Measurements from ENCODE around the gene UNKL.
A peak's percentile ranks its signal among the peaks of the same experiment; 100 is the strongest.

The UNKL gene

DNA sequence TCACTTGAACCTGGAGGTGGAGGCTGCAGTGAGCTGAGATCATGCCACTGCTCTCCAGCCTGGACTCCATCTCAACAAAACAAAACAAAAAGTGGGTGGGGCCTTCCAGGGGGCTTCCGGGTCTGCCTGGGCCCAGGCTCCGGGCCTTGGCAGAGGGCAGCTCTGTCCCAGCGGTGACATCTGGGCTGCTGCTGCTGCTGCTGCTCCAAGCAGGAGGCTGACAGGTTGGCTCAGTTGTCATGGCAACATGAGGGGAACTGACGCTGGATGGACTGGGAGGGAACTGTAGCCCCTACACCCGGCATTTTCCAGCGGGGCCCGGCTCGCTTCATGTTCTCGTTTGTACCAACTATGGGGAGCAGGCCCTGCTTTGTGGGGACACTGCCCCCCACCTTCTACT lies 77.0 kb downstream of the UNKL start:
- H3K36me3 Mint-ChIP-seq (ENCODE audit: low read depth), result no peaks in the 10 kb centered on the region
- H3K4me3 Mint-ChIP-seq, result no peak overlapping the region
- no peaks in the 10 kb centered on the region for H3K4me1 Mint-ChIP-seq

DNA sequence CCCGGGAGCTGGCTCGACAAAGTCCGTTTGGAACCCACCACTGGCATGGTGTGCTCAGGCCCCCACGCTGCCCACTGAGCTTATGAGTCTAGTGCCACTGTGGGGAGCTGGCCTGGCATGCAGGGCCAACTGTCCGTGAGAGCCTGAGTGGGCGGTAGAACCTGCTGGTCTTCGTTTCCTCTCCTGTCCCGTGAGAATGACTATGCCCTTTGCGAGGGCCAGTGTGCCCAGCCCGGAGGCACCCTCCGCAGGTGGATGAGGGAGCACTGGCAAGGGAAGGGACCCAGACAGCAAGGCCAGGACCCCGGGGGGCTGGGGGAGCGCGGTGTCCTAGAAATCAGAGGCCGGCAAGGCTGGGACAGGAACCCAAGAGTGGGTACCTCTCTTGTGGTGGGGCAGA lies 77.9 kb downstream of the UNKL start:
- no peaks in the 10 kb centered on the region for H3K4me1 Mint-ChIP-seq
- H3K27me3 Mint-ChIP-seq (ENCODE audit: low read depth), result peaks cover 51% of the 10 kb centered on the region
- no peak overlapping the region for H3K4me3 Mint-ChIP-seq
- no peak overlapping the region for H3K27ac Mint-ChIP-seq
- no peaks in the 10 kb centered on the region for H3K36me3 Mint-ChIP-seq (ENCODE audit: low read depth)
- TF ChIP-seq, protein P1, sequence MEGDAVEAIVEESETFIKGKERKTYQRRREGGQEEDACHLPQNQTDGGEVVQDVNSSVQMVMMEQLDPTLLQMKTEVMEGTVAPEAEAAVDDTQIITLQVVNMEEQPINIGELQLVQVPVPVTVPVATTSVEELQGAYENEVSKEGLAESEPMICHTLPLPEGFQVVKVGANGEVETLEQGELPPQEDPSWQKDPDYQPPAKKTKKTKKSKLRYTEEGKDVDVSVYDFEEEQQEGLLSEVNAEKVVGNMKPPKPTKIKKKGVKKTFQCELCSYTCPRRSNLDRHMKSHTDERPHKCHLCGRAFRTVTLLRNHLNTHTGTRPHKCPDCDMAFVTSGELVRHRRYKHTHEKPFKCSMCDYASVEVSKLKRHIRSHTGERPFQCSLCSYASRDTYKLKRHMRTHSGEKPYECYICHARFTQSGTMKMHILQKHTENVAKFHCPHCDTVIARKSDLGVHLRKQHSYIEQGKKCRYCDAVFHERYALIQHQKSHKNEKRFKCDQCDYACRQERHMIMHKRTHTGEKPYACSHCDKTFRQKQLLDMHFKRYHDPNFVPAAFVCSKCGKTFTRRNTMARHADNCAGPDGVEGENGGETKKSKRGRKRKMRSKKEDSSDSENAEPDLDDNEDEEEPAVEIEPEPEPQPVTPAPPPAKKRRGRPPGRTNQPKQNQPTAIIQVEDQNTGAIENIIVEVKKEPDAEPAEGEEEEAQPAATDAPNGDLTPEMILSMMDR (IDR thresholded peaks at IDR 0.05; ENCODE audit: unreplicated experiment in 3 of 3), result no peak
- H3K9me3 Mint-ChIP-seq, result no peaks in the 10 kb centered on the region

More for the DNA sequence above, 77.0 kb downstream of the UNKL start:
- H3K9me3 Mint-ChIP-seq, result no peaks in the 10 kb centered on the region
- TF ChIP-seq, protein P1 (IDR thresholded peaks at IDR 0.05; ENCODE audit: unreplicated experiment in 3 of 3), result no peak
- H3K27ac Mint-ChIP-seq, result no peak overlapping the region
- peaks cover 42% of the 10 kb centered on the region for H3K27me3 Mint-ChIP-seq (ENCODE audit: low read depth)

DNA sequence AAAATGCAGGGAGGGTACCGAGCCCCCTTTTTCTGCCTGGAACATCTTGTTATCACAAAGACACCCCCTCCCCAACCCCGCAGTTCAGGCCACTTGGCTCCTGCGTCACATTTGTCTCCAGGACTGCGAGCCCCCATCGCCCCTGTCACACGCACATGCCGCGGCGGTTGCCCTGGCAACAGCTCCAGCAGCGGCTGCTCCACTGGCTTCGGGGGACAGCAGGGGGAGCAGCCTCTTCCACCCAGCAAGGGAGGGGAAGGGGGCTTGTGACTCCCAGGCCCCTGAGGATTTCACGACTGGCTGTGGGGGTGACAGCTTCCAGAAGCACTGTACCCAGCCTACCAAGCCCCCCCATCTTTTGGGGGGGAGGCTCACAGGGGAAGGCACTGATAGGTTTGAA lies 78.5 kb downstream of the UNKL start:
- Mint-ChIP-seq H3K36me3 (ENCODE audit: low read depth) (no peaks in the 10 kb centered on the region), H3K4me1 (no peaks in the 10 kb centered on the region), H3K4me3 (no peak overlapping the region), H3K9me3 (no peaks in the 10 kb centered on the region), H3K27ac (no peak overlapping the region), H3K27me3 (ENCODE audit: low read depth) (peaks cover 57% of the 10 kb centered on the region)
- TF ChIP-seq, protein P1 (IDR thresholded peaks at IDR 0.05; ENCODE audit: unreplicated experiment in 3 of 3), result no peak

DNA sequence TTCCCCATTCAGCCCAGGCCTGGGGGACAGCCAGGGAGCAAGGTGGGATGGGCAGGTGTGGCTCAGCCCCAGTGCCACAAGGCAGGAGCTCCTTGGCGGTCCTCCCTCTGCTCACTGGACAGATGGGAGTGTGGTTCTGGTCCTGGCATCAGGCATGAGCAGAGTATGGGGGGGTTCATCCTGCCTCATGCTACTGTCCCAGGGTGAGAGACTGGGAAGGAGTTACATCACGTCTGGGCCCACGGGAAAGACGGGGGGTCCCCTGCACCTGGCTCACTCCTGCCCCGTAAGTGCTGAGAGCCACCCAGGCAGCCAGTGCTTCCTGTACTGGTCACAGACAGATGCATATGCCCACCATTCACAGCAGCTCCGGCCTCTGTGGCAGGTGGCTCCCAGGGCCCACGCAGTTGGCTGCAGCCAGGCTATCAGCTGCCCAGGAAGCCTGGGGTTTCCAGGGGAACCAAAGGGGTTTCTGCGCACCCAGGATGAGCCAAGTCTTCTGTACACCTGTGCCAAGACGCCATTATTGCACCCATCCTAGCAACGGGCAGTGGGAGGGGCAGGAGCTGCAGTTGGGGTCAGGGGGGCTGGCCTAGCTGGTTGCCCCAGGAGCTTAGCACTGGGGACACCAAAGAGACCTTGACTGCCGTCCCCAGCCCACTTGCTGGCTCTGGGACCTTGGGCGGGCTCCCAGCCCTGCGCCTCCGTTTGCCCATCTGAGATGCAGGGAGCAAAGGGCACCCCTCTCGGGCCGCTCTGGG lies 79.1 kb downstream of the UNKL start:
- no peaks in the 10 kb centered on the region for H3K9me3 Mint-ChIP-seq
- H3K27me3 Mint-ChIP-seq (ENCODE audit: low read depth), result peaks cover 63% of the 10 kb centered on the region
- H3K4me3 Mint-ChIP-seq, result peak overlapping the region in 1 of 3 experiments; percentile 12
- TF ChIP-seq, protein P1 (IDR thresholded peaks at IDR 0.05; ENCODE audit: unreplicated experiment in 3 of 3), result no peak
- H3K36me3 Mint-ChIP-seq (ENCODE audit: low read depth), result no peaks in the 10 kb centered on the region
- H3K4me1 Mint-ChIP-seq, result no peaks in the 10 kb centered on the region
- no peak overlapping the region for H3K27ac Mint-ChIP-seq

DNA sequence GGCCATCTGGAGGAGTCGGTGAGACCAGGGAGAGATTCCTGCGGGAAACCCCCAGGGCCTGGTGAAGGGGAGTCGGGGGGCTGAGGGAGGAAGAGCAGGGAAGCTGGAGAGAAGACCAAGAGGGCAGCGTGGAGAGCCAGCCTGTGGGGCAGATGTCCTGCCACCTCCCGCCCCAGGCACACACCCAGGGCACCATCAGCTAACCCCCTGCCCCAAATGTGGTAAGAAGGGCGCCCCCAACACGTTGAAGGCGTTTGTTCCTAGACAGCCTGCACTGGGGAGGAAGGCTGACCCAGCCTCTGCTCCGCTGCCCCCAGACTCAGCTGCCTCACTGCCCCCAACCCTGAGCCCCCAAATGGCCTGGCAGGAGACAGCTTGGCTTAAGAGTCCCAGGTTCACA lies 79.8 kb downstream of the UNKL start:
- Mint-ChIP-seq H3K27ac (no peak overlapping the region), H3K27me3 (ENCODE audit: low read depth) (peaks cover 67% of the 10 kb centered on the region), H3K36me3 (ENCODE audit: low read depth) (no peaks in the 10 kb centered on the region), H3K9me3 (no peaks in the 10 kb centered on the region), H3K4me3 (peak overlapping the region in 1 of 3 experiments; percentile 19), H3K4me1 (no peaks in the 10 kb centered on the region)
- TF ChIP-seq, protein P1 (IDR thresholded peaks at IDR 0.05; ENCODE audit: unreplicated experiment in 3 of 3), result no peak

Data from nephron (organoid).